Astrocyte (in vitro differentiated cells and primary cell): ENCODE results near the gene HRCT1.
A peak's percentile ranks its signal among the peaks of the same experiment; 100 is the strongest.

Experiments
- CTCF ChIP-seq: IDR thresholded peaks from 2 replicates; pipeline ENCODE4 v1.5.1; 2011; ENCODE audit warnings: low read depth, mild to moderate bottlenecking, inconsistent platforms, low read length, moderate library complexity; ENCODE audit not compliant: insufficient read depth
- EZH2 ChIP-seq: IDR thresholded peaks from 2 replicates; pipeline ENCODE4 v1.6.1; 2012; ENCODE audit warnings: mild to moderate bottlenecking, low read length, inconsistent platforms; ENCODE audit not compliant: insufficient read depth

DNA sequence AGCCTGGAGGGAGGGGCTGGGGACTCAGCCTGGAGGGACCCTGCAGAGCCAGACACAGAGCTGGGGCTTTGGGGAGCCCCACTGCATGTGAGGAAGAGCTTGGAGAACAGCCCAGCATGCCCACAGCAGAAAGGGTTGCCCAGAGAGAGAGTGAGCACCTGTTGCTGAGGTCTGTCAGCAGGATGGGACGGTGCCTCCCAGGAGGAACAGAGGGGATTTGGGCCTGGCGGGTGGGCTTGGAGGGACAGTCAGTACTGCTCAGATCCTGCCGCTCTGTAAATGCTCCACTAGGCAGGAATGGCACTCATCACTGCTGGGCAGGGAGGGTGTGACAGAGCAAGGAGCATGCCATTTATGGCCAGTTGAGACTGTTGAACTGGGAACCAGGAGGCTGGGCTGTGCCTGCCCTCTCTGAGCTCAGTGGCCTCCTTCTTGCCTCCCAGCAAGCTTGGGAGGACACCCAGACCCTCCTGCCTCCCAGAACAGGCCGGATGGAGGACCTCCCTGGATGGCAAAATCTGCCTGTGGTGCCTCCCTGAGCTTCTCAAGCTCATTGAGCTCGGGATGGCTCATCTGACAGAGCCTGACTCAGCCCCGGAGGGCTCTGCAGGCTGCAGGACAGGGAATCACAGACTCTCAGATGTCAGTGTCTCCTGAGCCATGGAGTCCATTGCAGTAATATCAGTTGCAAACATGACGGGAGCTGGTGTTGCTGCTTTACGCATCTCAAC is 786 bp upstream of the HRCT1 start:
- TF ChIP-seq CTCF (no peak), EZH2 (peak; percentile 26)
